GM20000 (cell line): ENCODE measurements around the gene LRRC10B.

Experiments used
- DNase-seq: peaks from one replicate; pipeline ENCODE4 v3.0.0; 2012; ENCODE audit warnings: low spot score
- CTCF ChIP-seq: IDR thresholded peaks from 2 replicates; pipeline ENCODE4 v1.5.1; 2012; ENCODE audit warnings: mild to moderate bottlenecking, control low read depth; ENCODE audit errors: extremely low read depth, missing control alignments

Gene LRRC10B

GRCh38 chr11:61516191-61516590 lies 7.6 kb downstream of the LRRC10B start:
- DNase-seq = no peak

GRCh38 chr11:61516675-61517572 lies 8.4 kb downstream of the LRRC10B start:
- peak; percentile 88 for DNase-seq

More at GRCh38 chr11:61516191-61516590, 7.6 kb downstream of the LRRC10B start:
- TF ChIP-seq CTCF = no peak

GRCh38 chr11:61518032-61518795 lies 9.7 kb downstream of the LRRC10B start:
- no peak for DNase-seq

More at GRCh38 chr11:61516675-61517572, 8.4 kb downstream of the LRRC10B start:
- TF ChIP-seq CTCF = peak; percentile 80

GRCh38 chr11:61522881-61523280 lies 14.3 kb downstream of the LRRC10B start:
- no peak for DNase-seq

More at GRCh38 chr11:61518032-61518795, 9.7 kb downstream of the LRRC10B start:
- TF ChIP-seq CTCF = no peak

GRCh38 chr11:61524446-61524845 lies 15.9 kb downstream of the LRRC10B start:
- DNase-seq = no peak
- TF ChIP-seq CTCF = no peak

More at GRCh38 chr11:61522881-61523280, 14.3 kb downstream of the LRRC10B start:
- TF ChIP-seq CTCF = no peak

- no peak for DNase-seq
- no peak for TF ChIP-seq CTCF
Measured at GRCh38 chr11:61524963-61525587, 16.5 kb downstream of the LRRC10B start.

- DNase-seq = no peak
- no peak for TF ChIP-seq CTCF
Measured at GRCh38 chr11:61526229-61526628, 17.7 kb downstream of the LRRC10B start.
